ENCODE measurements around the gene INCENP. TPM values are rescaled to one million over a fixed set of nuclear protein-coding genes. Genes with fewer than 3 reads are reported as not detected.

Gene INCENP
- total and polyA plus RNA-seq, 10 of the 15 experiments (the other 5 are each of a cell fraction or from before 2014, with no cell fraction given): 1.4 to 96.8 (median 29.0) TPM

DNA sequence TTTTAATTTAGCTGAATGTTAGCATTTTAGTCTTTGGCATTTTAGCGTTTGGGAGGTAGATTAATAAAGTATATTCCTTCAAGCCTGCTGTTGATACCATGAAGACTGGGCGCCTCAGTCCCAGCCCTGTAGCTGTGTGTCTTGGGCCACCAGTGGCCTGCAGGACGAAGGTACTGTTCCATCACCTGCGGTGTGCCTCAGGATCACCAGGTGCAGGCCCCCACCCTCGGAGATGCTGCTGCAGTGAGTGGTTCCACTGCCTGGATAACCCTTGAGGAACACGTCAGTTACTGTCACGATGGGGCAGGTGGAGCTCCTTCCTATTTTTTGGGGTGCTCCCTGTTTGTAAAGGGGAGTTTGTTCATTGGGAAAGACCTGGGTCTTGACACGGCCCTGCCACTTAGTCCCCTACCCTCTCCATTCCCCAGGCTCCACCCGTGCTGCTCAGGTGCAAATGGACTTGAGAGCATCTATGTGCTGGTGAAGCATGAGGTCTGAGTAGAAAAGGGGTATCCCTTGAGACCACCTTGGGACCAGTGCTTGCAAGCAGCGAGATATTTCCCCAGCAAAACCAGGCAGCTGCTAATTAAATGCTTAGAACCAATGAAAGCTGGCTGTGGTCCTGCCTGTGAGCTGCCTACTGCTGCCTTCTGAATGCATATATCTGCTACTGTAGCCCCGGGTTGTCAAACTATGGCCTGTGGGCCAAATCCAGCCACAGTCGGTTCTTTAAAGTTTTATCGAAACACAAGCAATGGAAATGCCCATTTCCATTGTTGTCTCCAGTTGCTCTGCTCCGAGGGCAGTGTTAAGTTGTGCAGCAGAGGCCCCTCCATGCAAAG lies 28.7 kb downstream of the INCENP start (continued):
- TF ChIP-seq, protein P1, sequence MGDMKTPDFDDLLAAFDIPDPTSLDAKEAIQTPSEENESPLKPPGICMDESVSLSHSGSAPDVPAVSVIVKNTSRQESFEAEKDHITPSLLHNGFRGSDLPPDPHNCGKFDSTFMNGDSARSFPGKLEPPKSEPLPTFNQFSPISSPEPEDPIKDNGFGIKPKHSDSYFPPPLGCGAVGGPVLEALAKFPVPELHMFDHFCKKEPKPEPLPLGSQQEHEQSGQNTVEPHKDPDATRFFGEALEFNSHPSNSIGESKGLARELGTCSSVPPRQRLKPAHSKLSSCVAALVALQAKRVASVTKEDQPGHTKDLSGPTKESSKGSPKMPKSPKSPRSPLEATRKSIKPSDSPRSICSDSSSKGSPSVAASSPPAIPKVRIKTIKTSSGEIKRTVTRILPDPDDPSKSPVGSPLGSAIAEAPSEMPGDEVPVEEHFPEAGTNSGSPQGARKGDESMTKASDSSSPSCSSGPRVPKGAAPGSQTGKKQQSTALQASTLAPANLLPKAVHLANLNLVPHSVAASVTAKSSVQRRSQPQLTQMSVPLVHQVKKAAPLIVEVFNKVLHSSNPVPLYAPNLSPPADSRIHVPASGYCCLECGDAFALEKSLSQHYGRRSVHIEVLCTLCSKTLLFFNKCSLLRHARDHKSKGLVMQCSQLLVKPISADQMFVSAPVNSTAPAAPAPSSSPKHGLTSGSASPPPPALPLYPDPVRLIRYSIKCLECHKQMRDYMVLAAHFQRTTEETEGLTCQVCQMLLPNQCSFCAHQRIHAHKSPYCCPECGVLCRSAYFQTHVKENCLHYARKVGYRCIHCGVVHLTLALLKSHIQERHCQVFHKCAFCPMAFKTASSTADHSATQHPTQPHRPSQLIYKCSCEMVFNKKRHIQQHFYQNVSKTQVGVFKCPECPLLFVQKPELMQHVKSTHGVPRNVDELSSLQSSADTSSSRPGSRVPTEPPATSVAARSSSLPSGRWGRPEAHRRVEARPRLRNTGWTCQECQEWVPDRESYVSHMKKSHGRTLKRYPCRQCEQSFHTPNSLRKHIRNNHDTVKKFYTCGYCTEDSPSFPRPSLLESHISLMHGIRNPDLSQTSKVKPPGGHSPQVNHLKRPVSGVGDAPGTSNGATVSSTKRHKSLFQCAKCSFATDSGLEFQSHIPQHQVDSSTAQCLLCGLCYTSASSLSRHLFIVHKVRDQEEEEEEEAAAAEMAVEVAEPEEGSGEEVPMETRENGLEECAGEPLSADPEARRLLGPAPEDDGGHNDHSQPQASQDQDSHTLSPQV (IDR thresholded peaks at IDR 0.05): no peak
- TF ChIP-seq SREBF1 (IDR thresholded peaks at IDR 0.05; ENCODE audit: low read length) (no peak), NFYB (IDR thresholded peaks at IDR 0.05; ENCODE audit: insufficient read depth, low read depth, low read length) (no peak), STAT1 (conservative IDR thresholded peaks at IDR 0.05) (no peak), BCL11A (IDR thresholded peaks at IDR 0.05; ENCODE audit: low read depth, low read length) (no peak), SREBF2 (IDR thresholded peaks at IDR 0.05; ENCODE audit: low read length) (no peak), NBN (IDR thresholded peaks at IDR 0.05) (no peak), SPI1 (IDR thresholded peaks at IDR 0.05; ENCODE audit: borderline replicate concordance, insufficient read depth, low read depth, low read length) (no peak)
- TF ChIP-seq, protein P2, sequence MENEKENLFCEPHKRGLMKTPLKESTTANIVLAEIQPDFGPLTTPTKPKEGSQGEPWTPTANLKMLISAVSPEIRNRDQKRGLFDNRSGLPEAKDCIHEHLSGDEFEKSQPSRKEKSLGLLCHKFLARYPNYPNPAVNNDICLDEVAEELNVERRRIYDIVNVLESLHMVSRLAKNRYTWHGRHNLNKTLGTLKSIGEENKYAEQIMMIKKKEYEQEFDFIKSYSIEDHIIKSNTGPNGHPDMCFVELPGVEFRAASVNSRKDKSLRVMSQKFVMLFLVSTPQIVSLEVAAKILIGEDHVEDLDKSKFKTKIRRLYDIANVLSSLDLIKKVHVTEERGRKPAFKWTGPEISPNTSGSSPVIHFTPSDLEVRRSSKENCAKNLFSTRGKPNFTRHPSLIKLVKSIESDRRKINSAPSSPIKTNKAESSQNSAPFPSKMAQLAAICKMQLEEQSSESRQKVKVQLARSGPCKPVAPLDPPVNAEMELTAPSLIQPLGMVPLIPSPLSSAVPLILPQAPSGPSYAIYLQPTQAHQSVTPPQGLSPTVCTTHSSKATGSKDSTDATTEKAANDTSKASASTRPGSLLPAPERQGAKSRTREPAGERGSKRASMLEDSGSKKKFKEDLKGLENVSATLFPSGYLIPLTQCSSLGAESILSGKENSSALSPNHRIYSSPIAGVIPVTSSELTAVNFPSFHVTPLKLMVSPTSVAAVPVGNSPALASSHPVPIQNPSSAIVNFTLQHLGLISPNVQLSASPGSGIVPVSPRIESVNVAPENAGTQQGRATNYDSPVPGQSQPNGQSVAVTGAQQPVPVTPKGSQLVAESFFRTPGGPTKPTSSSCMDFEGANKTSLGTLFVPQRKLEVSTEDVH (IDR thresholded peaks at IDR 0.05; ENCODE audit: low read depth, partially characterized antibody): no peak
- TF ChIP-seq, protein P3, sequence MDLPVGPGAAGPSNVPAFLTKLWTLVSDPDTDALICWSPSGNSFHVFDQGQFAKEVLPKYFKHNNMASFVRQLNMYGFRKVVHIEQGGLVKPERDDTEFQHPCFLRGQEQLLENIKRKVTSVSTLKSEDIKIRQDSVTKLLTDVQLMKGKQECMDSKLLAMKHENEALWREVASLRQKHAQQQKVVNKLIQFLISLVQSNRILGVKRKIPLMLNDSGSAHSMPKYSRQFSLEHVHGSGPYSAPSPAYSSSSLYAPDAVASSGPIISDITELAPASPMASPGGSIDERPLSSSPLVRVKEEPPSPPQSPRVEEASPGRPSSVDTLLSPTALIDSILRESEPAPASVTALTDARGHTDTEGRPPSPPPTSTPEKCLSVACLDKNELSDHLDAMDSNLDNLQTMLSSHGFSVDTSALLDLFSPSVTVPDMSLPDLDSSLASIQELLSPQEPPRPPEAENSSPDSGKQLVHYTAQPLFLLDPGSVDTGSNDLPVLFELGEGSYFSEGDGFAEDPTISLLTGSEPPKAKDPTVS (IDR thresholded peaks at IDR 0.05; ENCODE audit: low read depth, low read length): no peak
- TF ChIP-seq, protein P4, sequence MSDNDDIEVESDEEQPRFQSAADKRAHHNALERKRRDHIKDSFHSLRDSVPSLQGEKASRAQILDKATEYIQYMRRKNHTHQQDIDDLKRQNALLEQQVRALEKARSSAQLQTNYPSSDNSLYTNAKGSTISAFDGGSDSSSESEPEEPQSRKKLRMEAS (IDR thresholded peaks at IDR 0.05; ENCODE audit: low read depth, low read length): no peak
- TF ChIP-seq, protein P5, sequence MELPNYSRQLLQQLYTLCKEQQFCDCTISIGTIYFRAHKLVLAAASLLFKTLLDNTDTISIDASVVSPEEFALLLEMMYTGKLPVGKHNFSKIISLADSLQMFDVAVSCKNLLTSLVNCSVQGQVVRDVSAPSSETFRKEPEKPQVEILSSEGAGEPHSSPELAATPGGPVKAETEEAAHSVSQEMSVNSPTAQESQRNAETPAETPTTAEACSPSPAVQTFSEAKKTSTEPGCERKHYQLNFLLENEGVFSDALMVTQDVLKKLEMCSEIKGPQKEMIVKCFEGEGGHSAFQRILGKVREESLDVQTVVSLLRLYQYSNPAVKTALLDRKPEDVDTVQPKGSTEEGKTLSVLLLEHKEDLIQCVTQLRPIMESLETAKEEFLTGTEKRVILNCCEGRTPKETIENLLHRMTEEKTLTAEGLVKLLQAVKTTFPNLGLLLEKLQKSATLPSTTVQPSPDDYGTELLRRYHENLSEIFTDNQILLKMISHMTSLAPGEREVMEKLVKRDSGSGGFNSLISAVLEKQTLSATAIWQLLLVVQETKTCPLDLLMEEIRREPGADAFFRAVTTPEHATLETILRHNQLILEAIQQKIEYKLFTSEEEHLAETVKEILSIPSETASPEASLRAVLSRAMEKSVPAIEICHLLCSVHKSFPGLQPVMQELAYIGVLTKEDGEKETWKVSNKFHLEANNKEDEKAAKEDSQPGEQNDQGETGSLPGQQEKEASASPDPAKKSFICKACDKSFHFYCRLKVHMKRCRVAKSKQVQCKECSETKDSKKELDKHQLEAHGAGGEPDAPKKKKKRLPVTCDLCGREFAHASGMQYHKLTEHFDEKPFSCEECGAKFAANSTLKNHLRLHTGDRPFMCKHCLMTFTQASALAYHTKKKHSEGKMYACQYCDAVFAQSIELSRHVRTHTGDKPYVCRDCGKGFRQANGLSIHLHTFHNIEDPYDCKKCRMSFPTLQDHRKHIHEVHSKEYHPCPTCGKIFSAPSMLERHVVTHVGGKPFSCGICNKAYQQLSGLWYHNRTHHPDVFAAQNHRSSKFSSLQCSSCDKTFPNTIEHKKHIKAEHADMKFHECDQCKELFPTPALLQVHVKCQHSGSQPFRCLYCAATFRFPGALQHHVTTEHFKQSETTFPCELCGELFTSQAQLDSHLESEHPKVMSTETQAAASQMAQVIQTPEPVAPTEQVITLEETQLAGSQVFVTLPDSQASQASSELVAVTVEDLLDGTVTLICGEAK (IDR thresholded peaks at IDR 0.05; ENCODE audit: borderline replicate concordance): no peak
